ENCODE data around the gene CDC14B. TPM values are rescaled to one million over a fixed set of nuclear protein-coding genes. Genes with fewer than 3 reads are reported as not detected.
A peak's percentile ranks its signal among the peaks of the same experiment; 100 is the strongest.

CDC14B gene
- total RNA-seq, 1 experiment from 2014 or later = 14.4 TPM

- no peak for DNase-seq (ENCODE audit: low spot score)
Observed at GRCh38 chr9:96485280-96485679, 134.4 kb downstream of the CDC14B start.

GRCh38 chr9:96484521-96484931 is 135.1 kb downstream of the CDC14B start:
- DNase-seq (ENCODE audit: low spot score) = no peak

- DNase-seq (ENCODE audit: low spot score) = no peak
Observed at GRCh38 chr9:96483733-96484390, 135.8 kb downstream of the CDC14B start.

- no peak for DNase-seq (ENCODE audit: low spot score)
Observed at GRCh38 chr9:96483197-96483596, 136.4 kb downstream of the CDC14B start.

GRCh38 chr9:96482476-96482875 is 137.2 kb downstream of the CDC14B start:
- DNase-seq (ENCODE audit: low spot score) = no peak

- DNase-seq (ENCODE audit: low spot score) = no peak
Observed at GRCh38 chr9:96480736-96481135, 138.9 kb downstream of the CDC14B start.

- DNase-seq (ENCODE audit: low spot score) = no peak
Observed at GRCh38 chr9:96478829-96479371, 140.7 kb downstream of the CDC14B start.

- DNase-seq (ENCODE audit: low spot score) = no peak
Observed at GRCh38 chr9:96476591-96476990, 143.1 kb downstream of the CDC14B start.

GRCh38 chr9:96476013-96476412 is 143.6 kb downstream of the CDC14B start:
- no peak for DNase-seq (ENCODE audit: low spot score)

- DNase-seq (ENCODE audit: low spot score) = no peak
Observed at GRCh38 chr9:96467784-96468183, 151.9 kb downstream of the CDC14B start.

GRCh38 chr9:96464426-96464825 is 155.2 kb downstream of the CDC14B start:
- DNase-seq (ENCODE audit: low spot score) = no peak

GRCh38 chr9:96462541-96462940 is 157.1 kb downstream of the CDC14B start:
- no peak for DNase-seq (ENCODE audit: low spot score)

GRCh38 chr9:96461336-96461735 is 158.3 kb downstream of the CDC14B start:
- no peak for DNase-seq (ENCODE audit: low spot score)

- no peak for DNase-seq (ENCODE audit: low spot score)
Observed at GRCh38 chr9:96460882-96461281, 158.8 kb downstream of the CDC14B start.

- DNase-seq (ENCODE audit: low spot score) = no peak
Observed at GRCh38 chr9:96460470-96460869, 159.2 kb downstream of the CDC14B start.

GRCh38 chr9:96459268-96460007 is 160.2 kb downstream of the CDC14B start:
- no peak for DNase-seq (ENCODE audit: low spot score)

GRCh38 chr9:96458226-96458625 is 161.4 kb downstream of the CDC14B start:
- DNase-seq (ENCODE audit: low spot score) = no peak

GRCh38 chr9:96457266-96457665 is 162.4 kb downstream of the CDC14B start:
- DNase-seq (ENCODE audit: low spot score) = no peak

GRCh38 chr9:96453625-96454024 is 166.0 kb downstream of the CDC14B start:
- peak; percentile 21 for DNase-seq (ENCODE audit: low spot score)

- no peak for DNase-seq (ENCODE audit: low spot score)
Observed at GRCh38 chr9:96450613-96451528, 168.8 kb downstream of the CDC14B start.

All from H4 (cell line).